SK-N-SH (cell line): Measurements from ENCODE around the gene GIGYF1. TPM values are rescaled to one million over a fixed set of nuclear protein-coding genes. Genes with fewer than 3 reads are reported as not detected.
A peak's percentile ranks its signal among the peaks of the same experiment; 100 is the strongest.

Experiments
- CTCF ChIA-PET: fragments of 300-600, 350-600 bp; formaldehyde crosslinking; extraction: SDS; loops from one replicate; lab custom pipeline; 2021; lab: Yijun Ruan, JAX
- POLR2A ChIA-PET: fragments of 350-600 bp; sonication (Branson Sonifier 250); formaldehyde crosslinking; extraction: SDS; loops from one replicate; lab custom pipeline; 2020; ENCODE audit warnings: antibody characterized with exemption, inconsistent platforms; lab: Yijun Ruan, JAX
- DNase-seq: peaks from one replicate; pipeline ENCODE4 v3.0.0; 2012
- H2AFZ ChIP-seq: fragments of 200-600 bp; sonication (generic); 2 replicates; pipeline ENCODE4 v1.8.1; 2016; ENCODE audit warnings: antibody characterized with exemption, mild to moderate bottlenecking, low read depth
- H3F3A ChIP-seq: fragments of 200-600 bp; sonication (generic); replicated peaks from 2 replicates; pipeline ENCODE3; 2016; ENCODE audit warnings: antibody characterized with exemption, mild to moderate bottlenecking; ENCODE audit not compliant: insufficient read depth
- H3K27ac ChIP-seq, 2 experiments: fragments of 200-500 bp in 1 of 2; fragments of 200-600 bp in 1 of 2; sonication (Bioruptor generic) in 1 of 2; sonication (generic), shearing (Covaris generic) in 1 of 2; 2 replicates each; pipeline versions ENCODE4 v1.5.1 to v1.6.1; 2014 to 2016; ENCODE audit warnings: low read depth in 2 of 2, inconsistent platforms in 1 of 2, low read length in 1 of 2, mild to moderate bottlenecking in 1 of 2, mixed read lengths in 1 of 2
- H3K27me3 ChIP-seq: fragments of 200-600 bp; sonication (generic), shearing (Covaris generic); 2 replicates; pipeline ENCODE4 v1.6.1; 2016; ENCODE audit warnings: mixed run types; ENCODE audit not compliant: insufficient read depth
- H3K36me3 ChIP-seq, 2 experiments: fragments of 200-500 bp in 1 of 2; fragments of 200-600 bp in 1 of 2; sonication (Bioruptor generic) in 1 of 2; sonication (generic) in 1 of 2; replicated peaks in 1 of 2; 2 replicates each; pipeline versions ENCODE3 to v1.5.1; 2014 to 2016; ENCODE audit warnings: low read length in 1 of 2, mild to moderate bottlenecking in 1 of 2; ENCODE audit not compliant: insufficient read depth in 2 of 2, control insufficient read depth in 1 of 2
- H3K4me1 ChIP-seq, 2 experiments: fragments of 200-500 bp in 1 of 2; fragments of 200-600 bp in 1 of 2; sonication (Bioruptor generic) in 1 of 2; sonication (generic), shearing (Covaris generic) in 1 of 2; 2 replicates each; pipeline versions ENCODE4 v1.5.1 to v1.6.1; 2014 to 2016; ENCODE audit warnings: low read depth in 1 of 2, low read length in 1 of 2, mixed run types in 1 of 2; ENCODE audit not compliant: insufficient read depth in 2 of 2, control insufficient read depth in 1 of 2
- H3K4me2 ChIP-seq: fragments of 200-600 bp; sonication (generic), shearing (Covaris generic); 2 replicates; pipeline ENCODE4 v1.6.1; 2017; ENCODE audit warnings: mixed run types
- H3K4me3 ChIP-seq, 2 experiments: fragments of 200-500 bp in 1 of 2; fragments of 200-600 bp in 1 of 2; sonication (Bioruptor generic) in 1 of 2; sonication (generic), shearing (Covaris generic) in 1 of 2; 2 replicates each; pipeline versions ENCODE4 v1.5.1 to v1.8.1; 2014 to 2016; ENCODE audit warnings: low read depth in 2 of 2, inconsistent platforms in 1 of 2, low read length in 1 of 2, mild to moderate bottlenecking in 1 of 2, mixed read lengths in 1 of 2, moderate library complexity in 1 of 2
- H3K79me2 ChIP-seq: fragments of 200-600 bp; sonication (generic); 2 replicates; pipeline ENCODE4 v1.8.1; 2017; ENCODE audit warnings: mild to moderate bottlenecking; ENCODE audit not compliant: insufficient read depth
- H3K9ac ChIP-seq: fragments of 200-600 bp; sonication (generic); 2 replicates; pipeline ENCODE4 v1.6.1; 2017; ENCODE audit warnings: mixed run types
- H3K9me2 ChIP-seq: fragments of 200-600 bp; sonication (generic); 2 replicates; pipeline ENCODE4 v1.6.1; 2017; ENCODE audit warnings: mixed run types
- H3K9me3 ChIP-seq: fragments of 200-600 bp; sonication (generic); 2 replicates; pipeline ENCODE4 v1.6.1; 2017; ENCODE audit warnings: mixed run types, mild to moderate bottlenecking, moderate library complexity
- H4K20me1 ChIP-seq: fragments of 200-600 bp; sonication (generic); 2 replicates; pipeline ENCODE4 v1.6.1; 2017; ENCODE audit warnings: mild to moderate bottlenecking, mixed run types; ENCODE audit not compliant: insufficient read depth
- CHD2 ChIP-seq: fragments of 150-350 bp; IDR thresholded peaks from 2 replicates; pipeline ENCODE4 v1.6.1; 2018; ENCODE audit warnings: low read length; ENCODE audit not compliant: partially characterized antibody
- EZH2phosphoT487 ChIP-seq: fragments of 200-600 bp; sonication (generic); IDR thresholded peaks from 2 replicates; pipeline ENCODE4 v1.6.1; 2017; ENCODE audit warnings: low read depth, mixed run types, mild to moderate bottlenecking, antibody characterized with exemption, moderate library complexity, borderline replicate concordance
- FOXJ3 ChIP-seq: sonication (generic); formaldehyde crosslinking; IDR thresholded peaks from 2 replicates; pipeline ENCODE4 v1.5.1; 2020; ENCODE audit warnings: mild to moderate bottlenecking, missing genetic modification reagents
- FOXM1 ChIP-seq: IDR thresholded peaks from 2 replicates; pipeline ENCODE4 v1.4.0; 2012; ENCODE audit warnings: low read depth, mild to moderate bottlenecking
- POLR2AphosphoS5 ChIP-seq: IDR thresholded peaks from 2 replicates; pipeline ENCODE4 v1.6.1; 2012; ENCODE audit warnings: low read depth, low read length
- RXRA ChIP-seq: IDR thresholded peaks from 2 replicates; pipeline ENCODE4 v1.4.0; 2012; ENCODE audit warnings: low read depth, mild to moderate bottlenecking, borderline replicate concordance
- WGBS: methylation state at CpG from one replicate; pipeline ENCODE4 v1.1.6; 2017; ENCODE audit warnings: low lambda C conversion rate; 5-methylcytosine and 5-hydroxymethylcytosine counted together
- polyA plus RNA-seq, 3 experiments: library from polyadenylated mRNA; depleted of rRNA; stranded (reverse); fragments of >200 nt; gene quantifications; 2 replicates each; pipeline ENCODE4 v1.2.3, GENCODE V29; 2012
- TF ChIP-seq, protein P1 (sequence below): IDR thresholded peaks from 2 replicates; pipeline ENCODE4 v1.4.0; 2012; ENCODE audit warnings: low read depth, borderline replicate concordance

Gene GIGYF1
- polyA plus RNA-seq, 1 of the 3 experiments (the other 2 are of a cell fraction), result 19.4 TPM

DNA sequence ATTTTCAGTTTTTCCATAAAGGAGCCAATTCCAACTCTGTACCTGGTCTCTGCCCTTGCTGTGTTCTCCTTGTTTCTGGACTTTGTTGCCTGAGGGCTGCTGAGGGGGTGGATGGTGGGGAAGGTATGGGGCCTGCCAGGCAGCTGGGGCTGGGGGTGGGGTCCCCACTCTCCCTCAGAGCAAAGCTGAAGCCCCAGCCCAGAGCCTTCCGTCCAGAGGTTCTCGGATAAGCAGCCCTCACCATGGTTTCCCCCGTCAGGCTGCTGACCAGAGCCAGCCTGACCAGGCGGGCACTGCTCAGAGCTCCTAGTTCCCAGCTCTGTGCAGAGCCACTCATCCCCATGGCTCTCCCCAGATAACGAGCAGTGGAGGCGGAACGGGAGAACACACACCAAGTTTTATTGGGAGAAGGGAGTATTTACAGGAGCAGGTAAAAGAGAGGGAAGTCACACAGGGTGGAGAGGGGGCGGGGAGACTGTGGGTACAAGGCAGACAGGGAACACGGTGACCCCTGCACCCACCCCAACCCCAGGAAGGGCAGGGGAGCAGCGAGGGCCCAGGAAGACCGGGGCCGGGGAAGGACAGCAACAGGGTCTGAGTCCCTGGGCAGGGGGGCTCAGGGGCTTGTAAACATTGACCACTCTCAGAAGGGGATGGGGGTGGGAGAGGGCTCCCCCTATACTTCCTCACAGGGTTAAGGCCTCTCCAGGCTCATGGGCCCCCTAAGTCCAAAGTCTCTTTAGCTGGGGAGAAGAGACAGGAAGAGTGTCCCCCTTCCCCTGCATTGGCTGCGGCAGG is 14.7 kb downstream of the GIGYF1 start:
- Histone ChIP-seq H3K9ac (no peak overlapping the region), H3K4me1 (peaks cover 0 to 35% of the 10 kb centered on the region in 2 experiments; a peak in 1 of 4 replicates), H3K27me3 (no peaks in the 10 kb centered on the region), H2AFZ (no peak overlapping the region), H3K9me3 (no peaks in the 10 kb centered on the region), H3K4me3 (no peak overlapping the region), H3K9me2 (no peaks in the 10 kb centered on the region), H3K36me3 (peaks cover 37 to 77% of the 10 kb centered on the region in 2 experiments)
- CTCF ChIA-PET, result interaction anchor here (0.8 to 10.5 kb wide), 9 partner anchors 13 to 173 kb away, joined by 3 to 227 read pairs (median 3); partner anchors contain the start of genes FBXO24, GIGYF1, LRCH4 and MOSPD3
- DNase-seq, result peak; percentile 71
- TF ChIP-seq CHD2 (peak; percentile 31), RXRA (no peak)
- TF ChIP-seq, all 33 proteins: peak for 1
- POLR2A ChIA-PET, result interaction anchor here (1.1 to 6.3 kb wide), 7 partner anchors 11 to 93 kb away, joined by 3 to 23 read pairs (median 5); partner anchors contain the start of genes FBXO24, GIGYF1, MOSPD3 and POP7
- Histone ChIP-seq H4K20me1 (peaks cover 60% of the 10 kb centered on the region), H3K4me2 (no peak overlapping the region), H3K79me2 (peaks cover 42% of the 10 kb centered on the region), H3K27ac (peak overlapping the region in 1 of 2 experiments; percentile 73; a peak in 2 of 4 replicates), H3F3A (peaks cover 61% of the 10 kb centered on the region)
- 90% methylated on average over 13 of the region's 13 CpGs for WGBS

DNA sequence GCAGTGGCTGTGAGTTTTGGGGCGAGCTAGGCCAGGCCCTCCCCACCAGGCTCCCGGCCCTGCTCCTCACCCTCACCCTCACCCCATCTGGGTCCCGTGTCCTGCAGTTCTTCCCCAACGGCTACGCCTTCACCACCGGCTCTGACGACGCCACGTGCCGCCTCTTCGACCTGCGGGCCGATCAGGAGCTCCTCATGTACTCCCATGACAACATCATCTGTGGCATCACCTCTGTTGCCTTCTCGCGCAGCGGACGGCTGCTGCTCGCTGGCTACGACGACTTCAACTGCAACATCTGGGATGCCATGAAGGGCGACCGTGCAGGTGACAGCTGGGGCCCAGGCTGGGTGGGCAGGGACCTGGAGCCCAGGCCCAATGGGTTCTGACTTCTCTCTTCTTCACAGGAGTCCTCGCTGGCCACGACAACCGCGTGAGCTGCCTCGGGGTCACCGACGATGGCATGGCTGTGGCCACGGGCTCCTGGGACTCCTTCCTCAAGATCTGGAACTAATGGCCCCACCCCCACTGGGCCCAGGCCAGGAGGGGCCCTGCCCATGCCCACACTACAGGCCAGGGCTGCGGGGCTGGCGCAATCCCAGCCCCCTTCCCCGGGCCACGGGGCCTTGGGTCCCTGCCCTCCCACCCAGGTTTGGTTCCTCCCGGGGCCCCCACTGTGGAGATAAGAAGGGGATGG is 15.6 kb downstream of the GIGYF1 start:
- H3K4me1 ChIP-seq, result peaks cover 0 to 35% of the 10 kb centered on the region in 2 experiments; a peak in 1 of 4 replicates
- H3K4me3 ChIP-seq, result no peak overlapping the region; a peak in 1 of 4 replicates
- H2AFZ ChIP-seq, result no peak overlapping the region
- H3K9me3 ChIP-seq, result no peaks in the 10 kb centered on the region
- peaks cover 49% of the 10 kb centered on the region for H3K79me2 ChIP-seq
- peak; percentile 66 for DNase-seq
- H3K9me2 ChIP-seq, result no peaks in the 10 kb centered on the region
- TF ChIP-seq FOXJ3 (CRISPR knock-in tag) (no peak), FOXM1 (no peak), EZH2phosphoT487 (no peak), CHD2 (no peak), POLR2AphosphoS5 (no peak)
- TF ChIP-seq, protein P1, sequence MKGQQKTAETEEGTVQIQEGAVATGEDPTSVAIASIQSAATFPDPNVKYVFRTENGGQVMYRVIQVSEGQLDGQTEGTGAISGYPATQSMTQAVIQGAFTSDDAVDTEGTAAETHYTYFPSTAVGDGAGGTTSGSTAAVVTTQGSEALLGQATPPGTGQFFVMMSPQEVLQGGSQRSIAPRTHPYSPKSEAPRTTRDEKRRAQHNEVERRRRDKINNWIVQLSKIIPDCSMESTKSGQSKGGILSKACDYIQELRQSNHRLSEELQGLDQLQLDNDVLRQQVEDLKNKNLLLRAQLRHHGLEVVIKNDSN, result no peak
- peaks cover 58% of the 10 kb centered on the region for H4K20me1 ChIP-seq
- 95% methylated on average over 25 of the region's 35 CpGs for WGBS
- no peak overlapping the region for H3K9ac ChIP-seq
- no peak overlapping the region for H3K4me2 ChIP-seq
- H3K36me3 ChIP-seq, result peaks cover 33 to 68% of the 10 kb centered on the region in 2 experiments
- ChIA-PET CTCF (interaction anchor here (0.8 to 10.5 kb wide), 10 partner anchors 14 to 196 kb away, joined by 3 to 227 read pairs (median 4); partner anchors contain the start of genes GIGYF1, MOSPD3 and SLC12A9), POLR2A (interaction anchor here (0.5 to 6.3 kb wide), 8 partner anchors 12 to 222 kb away, joined by 3 to 23 read pairs (median 4); partner anchors contain the start of genes FBXO24, GIGYF1, MOSPD3 and POP7)
- H3K27me3 ChIP-seq, result no peaks in the 10 kb centered on the region
- peak overlapping the region; percentile 4 to 73; a peak in 3 of 4 replicates for H3K27ac ChIP-seq
- peaks cover 59% of the 10 kb centered on the region for H3F3A ChIP-seq
